PC-3 (cell line): ENCODE measurements around the gene DNM1L. TPM values are rescaled to one million over a fixed set of nuclear protein-coding genes. Genes with fewer than 3 reads are reported as not detected.
A peak's percentile ranks its signal among the peaks of the same experiment; 100 is the strongest.

Experiments used
- ATAC-seq: fragments of 200-7000 bp; cut with Tn5 transposase; 2 replicates; pipeline ENCODE4 v1.9.1; 2020; ENCODE audit warnings: mild to moderate bottlenecking, moderate library complexity
- BruUV-seq: library from RNA; stranded (reverse); fragments of 400-500 nt; replicated peaks from 2 replicates; lab custom pipeline; 2021; lab: Mats Ljungman, UMichigan
- CTCF ChIA-PET: fragments of 300-600 bp; sonication (Branson Sonifier 250); formaldehyde crosslinking; loops from one replicate; lab custom pipeline; 2022; ENCODE audit warnings: antibody characterized with exemption; lab: Charles Lee
- POLR2A ChIA-PET: fragments of 300-600 bp; sonication (Branson Sonifier 250); formaldehyde crosslinking; loops from one replicate; lab custom pipeline; 2022; ENCODE audit warnings: antibody characterized with exemption; ENCODE audit not compliant: unreplicated experiment; lab: Charles Lee
- DNase-seq: peaks from one replicate; pipeline ENCODE4 v3.0.0-alpha.2; 2015
- H2AFZ ChIP-seq: fragments of 300-600 bp; sonication (generic); 2 replicates; pipeline ENCODE4 v1.6.0; 2016; ENCODE audit warnings: antibody characterized with exemption, low read length
- H3F3A ChIP-seq: fragments of 300-600 bp; sonication (generic); one replicate; pipeline ENCODE4 v1.6.0; 2017; ENCODE audit warnings: antibody characterized with exemption, low read length, control low read depth, mild to moderate bottlenecking; ENCODE audit not compliant: unreplicated experiment
- H3K27ac ChIP-seq: fragments of 300-600 bp; sonication (generic); 2 replicates; pipeline ENCODE4 v1.5.1; 2016; ENCODE audit warnings: mild to moderate bottlenecking, low read length
- H3K27me3 ChIP-seq: fragments of 300-600 bp; sonication (generic); 2 replicates; pipeline ENCODE4 v1.6.1; 2016; ENCODE audit warnings: low read length, mixed read lengths
- H3K36me3 ChIP-seq: fragments of 300-600 bp; sonication (generic); 2 replicates; pipeline ENCODE4 v1.6.1; 2016; ENCODE audit warnings: low read depth, mixed run types, low read length, mixed read lengths
- H3K4me1 ChIP-seq: fragments of 300-600 bp; sonication (generic); 2 replicates; pipeline ENCODE4 v1.5.1; 2016; ENCODE audit warnings: low read length; ENCODE audit not compliant: insufficient read depth
- H3K4me2 ChIP-seq: fragments of 300-600 bp; sonication (generic); 2 replicates; pipeline ENCODE4 v1.6.0; 2016; ENCODE audit warnings: low read length
- H3K4me3 ChIP-seq: fragments of 300-600 bp; sonication (generic); 2 replicates; pipeline ENCODE4 v1.5.1; 2016; ENCODE audit warnings: mild to moderate bottlenecking, low read length, mixed read lengths
- H3K79me2 ChIP-seq: fragments of 300-600 bp; sonication (generic); 2 replicates; pipeline ENCODE4 v1.6.1; 2017; ENCODE audit warnings: low read length, mixed read lengths
- H3K9ac ChIP-seq: fragments of 300-600 bp; sonication (generic); 2 replicates; pipeline ENCODE4 v1.6.0; 2016; ENCODE audit warnings: mild to moderate bottlenecking, low read length
- H3K9me2 ChIP-seq: fragments of 300-600 bp; sonication (generic); replicated peaks from 2 replicates; pipeline ENCODE4 v1.6.1; 2016; ENCODE audit warnings: mixed run types, low read length, mixed read lengths
- H3K9me3 ChIP-seq: fragments of 300-600 bp; sonication (generic); 2 replicates; pipeline ENCODE4 v1.6.1; 2016; ENCODE audit warnings: low read length, mixed read lengths
- H4K20me1 ChIP-seq: fragments of 300-600 bp; sonication (generic); 2 replicates; pipeline ENCODE4 v1.6.1; 2016; ENCODE audit warnings: low read length, mixed read lengths
- CTCF ChIP-seq: fragments of 300-600 bp; sonication (generic); conservative IDR thresholded peaks from 2 replicates; pipeline ENCODE4 v1.5.1; 2017; ENCODE audit warnings: antibody characterized with exemption, low read depth, mild to moderate bottlenecking, low read length
- EZH2 ChIP-seq: fragments of 300-600 bp; sonication (generic); IDR thresholded peaks from one replicate; pipeline ENCODE4 v1.6.1; 2017; ENCODE audit warnings: antibody characterized with exemption, mild to moderate bottlenecking, low read length; ENCODE audit not compliant: unreplicated experiment
- EZH2phosphoT487 ChIP-seq: fragments of 300-600 bp; sonication (generic); IDR thresholded peaks from 2 replicates; pipeline ENCODE4 v1.6.1; 2018; ENCODE audit warnings: mild to moderate bottlenecking, antibody characterized with exemption, low read length, borderline replicate concordance
- intact Hi-C: fragments of 100-400 bp; cut with micrococcal nuclease; formaldehyde crosslinking; loops from 2 replicates; pipeline ENCODE4 v1.9.0; 2023
- total RNA-seq: library from RNA; depleted of rRNA; stranded (reverse); fragments of >200 nt; gene quantifications from 2 replicates; pipeline ENCODE4 v1.2.3, GENCODE V29; 2014

DNM1L gene
- total RNA-seq, 1 experiment from 2014 or later, result 38.7 TPM

- TF ChIP-seq CTCF (peak; percentile 86), EZH2phosphoT487 (no peak), EZH2 (no peak)
- Histone ChIP-seq H3K4me2 (peak within 1 kb of the TSS; percentile 94), H3K9ac (peak within 1 kb of the TSS; percentile 97), H3K4me1 (peaks cover 22% of the 10 kb centered on the region), H3K27ac (peak within 1 kb of the TSS; percentile 85), H3K36me3 (peaks cover 14% of the 10 kb centered on the region; the same call in 1 of the 2 replicates), H4K20me1 (no peaks in the 10 kb centered on the region; the same call in 1 of the 2 replicates), H3K27me3 (no peaks in the 10 kb centered on the region), H3K79me2 (peaks cover 34% of the 10 kb centered on the region), H3K9me3 (no peaks in the 10 kb centered on the region), H3K9me2 (no peaks in the 10 kb centered on the region), H2AFZ (peak within 1 kb of the TSS; percentile 93), H3K4me3 (peak within 1 kb of the TSS; percentile 93), H3F3A (no peaks in the 10 kb centered on the region)
- ATAC-seq, result peak; percentile 80
- POLR2A ChIA-PET, result interaction anchor here (0.5 to 2.2 kb wide), 10 partner anchors 84 to 689 kb away, joined by 3 to 9 read pairs (median 3); partner anchors contain the start of gene PKP2
- CTCF ChIA-PET, result interaction anchor here (0.6 to 1.2 kb wide), 5 partner anchors 141 to 1102 kb away, joined by 3 to 6 read pairs (median 4); partner anchors contain the start of gene PKP2
- intact Hi-C loops, result loop anchor here (1.0 to 10.0 kb wide), 9 partner anchors 77 to 1266 kb away; partner anchors contain the start of genes ALG10, DNM1L and ETFBKMT
- peak; percentile 96 for DNase-seq
- no TSS peak for BruUV-seq
Measured at GRCh38 chr12:32755654-32756475, 76.8 kb downstream of the DNM1L start, which contains the start of gene YARS2. Gene YARS2 (minus strand): TSS chr12:32755897. CDS start chr12:32755874, 23 bp downstream.

DNA sequence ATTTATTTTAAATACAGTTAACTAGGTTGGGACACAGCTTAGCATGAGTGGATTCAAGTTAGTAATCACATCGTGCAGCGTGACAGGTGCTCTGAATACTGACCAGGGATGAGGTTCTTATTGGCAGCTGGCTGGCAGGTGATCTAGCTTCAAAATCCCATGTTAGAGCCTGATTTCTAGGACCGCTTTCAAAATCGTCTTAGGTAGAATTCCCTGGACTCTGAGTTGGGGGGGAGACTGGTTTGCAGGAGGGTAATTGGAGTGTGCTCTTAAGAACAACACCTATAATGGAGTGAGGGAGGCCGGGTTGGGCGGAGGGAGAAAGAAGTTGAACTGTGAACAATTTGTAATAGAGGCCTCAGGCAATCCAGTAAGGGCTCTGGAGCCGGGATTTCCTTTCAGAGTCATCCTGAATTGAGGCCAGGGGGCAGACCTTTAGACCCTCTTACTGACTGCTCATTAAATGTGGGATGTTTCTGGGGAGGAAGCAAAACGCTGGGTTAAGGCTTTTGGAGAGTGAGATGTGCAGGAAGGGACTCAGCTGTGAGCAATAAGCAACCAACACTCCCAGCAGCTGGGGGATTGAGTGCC, 77.5 kb downstream of the DNM1L start:
- DNase-seq (peak; percentile 55), ATAC-seq (peak; percentile 14)
- Histone ChIP-seq H3K9ac (peak overlapping the region; percentile 97), H3K4me1 (peaks cover 22% of the 10 kb centered on the region), H3K79me2 (peaks cover 34% of the 10 kb centered on the region), H3K4me3 (peak overlapping the region; percentile 93), H3K36me3 (peaks cover 10% of the 10 kb centered on the region; the same call in 1 of the 2 replicates), H3K4me2 (peak overlapping the region; percentile 94), H3K9me2 (no peaks in the 10 kb centered on the region), H3F3A (no peaks in the 10 kb centered on the region), H3K9me3 (no peaks in the 10 kb centered on the region), H3K27ac (peak overlapping the region; percentile 85), H4K20me1 (no peaks in the 10 kb centered on the region; the same call in 1 of the 2 replicates), H2AFZ (0 out of 2 replicates have a peak overlapping the region, but pooled peaks have one; percentile 16), H3K27me3 (no peaks in the 10 kb centered on the region)
- intact Hi-C loops, result loop anchor here (1.0 to 10.0 kb wide), 6 partner anchors 144 to 1266 kb away; partner anchors contain the start of genes ALG10 and ETFBKMT
- no TSS peak for BruUV-seq
- no peak for TF ChIP-seq EZH2phosphoT487
- ChIA-PET POLR2A (interaction anchor here (0.5 to 2.2 kb wide), 3 partner anchors 140 to 467 kb away, joined by 3 to 9 read pairs (median 8); partner anchors contain the start of gene PKP2), CTCF (interaction anchor here (0.9 to 1.1 kb wide), 2 partner anchors 165 to 308 kb away, joined by 4 to 6 read pairs; no protein-coding TSS in a partner anchor)

- ChIA-PET CTCF (interaction anchor here (0.9 kb wide), 1 partner anchor 308 kb away, joined by 6 read pairs; no protein-coding TSS in a partner anchor), POLR2A (no interaction called here)
- Histone ChIP-seq H4K20me1 (no peaks in the 10 kb centered on the region; the same call in 1 of the 2 replicates), H3K9me3 (no peaks in the 10 kb centered on the region), H3K27me3 (no peaks in the 10 kb centered on the region), H3F3A (no peaks in the 10 kb centered on the region), H3K4me2 (peak overlapping the region; percentile 94), H3K79me2 (peaks cover 28% of the 10 kb centered on the region), H3K27ac (no peak overlapping the region; the same call in 1 of the 2 replicates), H3K9ac (no peak overlapping the region), H3K9me2 (no peaks in the 10 kb centered on the region), H3K4me3 (no peak overlapping the region), H3K4me1 (peaks cover 22% of the 10 kb centered on the region), H2AFZ (no peak overlapping the region), H3K36me3 (peaks cover 7% of the 10 kb centered on the region; the same call in 1 of the 2 replicates)
- TF ChIP-seq EZH2, result no peak
- no peak for TF ChIP-seq EZH2phosphoT487
- TF ChIP-seq CTCF, result no peak
- ATAC-seq (no peak), DNase-seq (no peak)
- intact Hi-C loops, result loop anchor here (2.0 to 10.0 kb wide), 4 partner anchors 144 to 1102 kb away; partner anchors contain the start of gene ETFBKMT
- BruUV-seq, result no TSS peak
Measured at GRCh38 chr12:32757157-32757556, 78.1 kb downstream of the DNM1L start.
